ENCODE results near the gene NRG2. TPM values are rescaled to one million over a fixed set of nuclear protein-coding genes. Genes with fewer than 3 reads are reported as not detected.

Gene NRG2
- total RNA-seq, 1 donor from 2014 or later: 1.4 TPM

DNA sequence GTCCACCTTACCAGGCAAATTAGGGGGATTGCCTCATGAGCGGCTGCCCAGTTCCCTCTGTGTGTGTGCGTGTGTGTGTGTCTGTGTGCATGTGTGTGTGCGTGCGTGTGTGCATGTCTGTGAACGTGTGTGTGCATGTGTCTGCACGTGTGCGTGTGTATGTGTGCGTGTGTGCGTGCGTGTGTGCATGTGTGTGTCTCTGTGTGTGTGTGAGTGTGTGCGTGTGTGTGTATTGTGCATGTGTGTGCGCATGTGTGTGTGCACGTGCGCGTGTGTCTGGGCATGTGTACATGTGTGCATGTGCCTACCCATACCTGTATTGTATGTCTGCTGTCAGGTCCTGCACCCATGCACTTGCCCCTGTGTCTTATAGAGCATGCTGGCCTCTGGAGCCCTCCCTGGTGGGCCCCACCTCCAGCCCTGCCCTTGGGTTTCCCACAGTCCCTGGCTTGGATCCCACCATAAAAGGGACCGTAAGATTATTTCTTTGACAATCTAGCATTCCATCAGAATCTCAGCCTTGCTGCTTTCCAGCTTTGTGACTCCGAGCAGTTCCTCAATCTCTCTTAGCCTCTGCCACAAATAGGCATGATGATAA, 238.2 kb downstream of the NRG2 start:
- H3K27ac Mint-ChIP-seq: no peak overlapping the region
- TF ChIP-seq, protein P1, sequence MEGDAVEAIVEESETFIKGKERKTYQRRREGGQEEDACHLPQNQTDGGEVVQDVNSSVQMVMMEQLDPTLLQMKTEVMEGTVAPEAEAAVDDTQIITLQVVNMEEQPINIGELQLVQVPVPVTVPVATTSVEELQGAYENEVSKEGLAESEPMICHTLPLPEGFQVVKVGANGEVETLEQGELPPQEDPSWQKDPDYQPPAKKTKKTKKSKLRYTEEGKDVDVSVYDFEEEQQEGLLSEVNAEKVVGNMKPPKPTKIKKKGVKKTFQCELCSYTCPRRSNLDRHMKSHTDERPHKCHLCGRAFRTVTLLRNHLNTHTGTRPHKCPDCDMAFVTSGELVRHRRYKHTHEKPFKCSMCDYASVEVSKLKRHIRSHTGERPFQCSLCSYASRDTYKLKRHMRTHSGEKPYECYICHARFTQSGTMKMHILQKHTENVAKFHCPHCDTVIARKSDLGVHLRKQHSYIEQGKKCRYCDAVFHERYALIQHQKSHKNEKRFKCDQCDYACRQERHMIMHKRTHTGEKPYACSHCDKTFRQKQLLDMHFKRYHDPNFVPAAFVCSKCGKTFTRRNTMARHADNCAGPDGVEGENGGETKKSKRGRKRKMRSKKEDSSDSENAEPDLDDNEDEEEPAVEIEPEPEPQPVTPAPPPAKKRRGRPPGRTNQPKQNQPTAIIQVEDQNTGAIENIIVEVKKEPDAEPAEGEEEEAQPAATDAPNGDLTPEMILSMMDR (conservative IDR thresholded peaks at IDR 0.05): no peak
- H3K4me3 Mint-ChIP-seq: no peak overlapping the region
- no peaks in the 10 kb centered on the region for H3K9me3 Mint-ChIP-seq
- H3K4me1 Mint-ChIP-seq (ENCODE audit: unreplicated experiment): no peaks in the 10 kb centered on the region
- no peak for DNase-seq (ENCODE audit: extremely low spot score, unreplicated experiment)
- H3K36me3 Mint-ChIP-seq: no peaks in the 10 kb centered on the region
- H3K27me3 Mint-ChIP-seq: peaks cover 62% of the 10 kb centered on the region

DNA sequence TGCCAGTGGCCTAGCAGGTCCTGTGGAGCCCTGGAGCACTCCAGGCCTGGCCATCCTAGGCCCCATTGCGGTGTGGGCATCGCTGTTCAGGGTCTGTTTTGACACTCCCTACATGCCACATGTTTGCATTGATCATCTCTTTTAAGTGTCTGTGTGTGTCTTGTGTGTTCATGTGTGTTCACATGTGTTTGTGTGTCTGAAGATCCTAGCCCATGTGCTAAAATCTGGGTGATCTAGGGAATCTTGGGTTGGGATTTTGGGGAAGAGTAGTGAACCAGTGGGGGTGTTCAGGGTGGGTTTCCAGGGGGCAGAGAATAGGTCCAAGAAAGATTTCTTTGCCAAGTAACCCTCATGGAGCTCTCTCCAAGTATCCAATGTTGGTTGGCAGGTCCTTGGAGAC, 239.1 kb downstream of the NRG2 start:
- no peaks in the 10 kb centered on the region for H3K4me1 Mint-ChIP-seq (ENCODE audit: unreplicated experiment)
- H3K27ac Mint-ChIP-seq: no peak overlapping the region
- H3K4me3 Mint-ChIP-seq: no peak overlapping the region
- TF ChIP-seq, protein P1 (conservative IDR thresholded peaks at IDR 0.05): no peak
- no peak for DNase-seq (ENCODE audit: extremely low spot score, unreplicated experiment)
- H3K9me3 Mint-ChIP-seq: no peaks in the 10 kb centered on the region
- H3K36me3 Mint-ChIP-seq: no peaks in the 10 kb centered on the region
- peaks cover 71% of the 10 kb centered on the region for H3K27me3 Mint-ChIP-seq

DNA sequence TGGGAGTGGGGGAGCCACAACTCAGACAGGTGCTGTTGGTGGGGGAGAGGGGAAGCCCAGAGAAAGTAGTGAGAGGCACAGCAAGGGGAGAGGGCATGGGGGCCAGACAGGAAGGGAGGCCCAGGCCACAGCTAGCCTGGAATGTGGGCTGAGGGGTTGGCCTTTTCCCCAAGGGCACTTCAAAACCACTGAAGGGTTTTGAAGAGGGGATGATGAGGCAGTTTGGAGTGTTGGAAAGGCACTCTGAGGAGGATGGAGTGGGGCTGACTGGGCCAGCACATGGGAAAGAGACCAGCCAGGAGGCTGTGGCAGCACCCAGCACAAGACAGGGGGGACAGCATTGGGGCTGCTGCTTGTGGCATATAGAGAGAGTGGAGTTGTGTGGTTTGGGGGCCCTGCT, 243.7 kb downstream of the NRG2 start:
- H3K27ac Mint-ChIP-seq: no peak overlapping the region
- TF ChIP-seq, protein P1 (conservative IDR thresholded peaks at IDR 0.05): no peak
- no peak overlapping the region for H3K4me3 Mint-ChIP-seq
- H3K36me3 Mint-ChIP-seq: no peaks in the 10 kb centered on the region
- H3K9me3 Mint-ChIP-seq: no peaks in the 10 kb centered on the region
- no peaks in the 10 kb centered on the region for H3K4me1 Mint-ChIP-seq (ENCODE audit: unreplicated experiment)
- DNase-seq (ENCODE audit: extremely low spot score, unreplicated experiment): no peak
- peaks cover 83% of the 10 kb centered on the region for H3K27me3 Mint-ChIP-seq

DNA sequence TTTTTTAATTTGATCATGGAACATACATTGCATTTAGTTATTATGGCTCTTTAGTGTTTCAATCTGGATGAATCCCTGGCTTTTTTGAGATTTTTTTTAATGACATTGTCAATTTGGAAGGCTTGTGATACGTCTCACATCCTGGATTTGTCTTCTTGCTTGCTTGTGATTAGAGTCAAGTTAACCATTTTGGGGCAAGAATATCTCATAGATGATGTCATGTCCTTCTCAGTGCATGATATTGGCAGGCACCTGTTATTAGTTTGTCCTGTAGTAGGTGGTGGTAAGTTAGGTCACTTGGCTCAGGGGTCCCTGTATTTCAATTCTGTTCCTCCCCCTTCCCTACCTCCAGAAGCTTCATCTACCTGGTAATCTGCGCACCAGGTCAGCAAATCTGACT, 244.2 kb downstream of the NRG2 start:
- TF ChIP-seq, protein P1 (conservative IDR thresholded peaks at IDR 0.05): no peak
- Mint-ChIP-seq H3K27me3 (peaks cover 84% of the 10 kb centered on the region), H3K9me3 (no peaks in the 10 kb centered on the region), H3K36me3 (no peaks in the 10 kb centered on the region), H3K27ac (no peak overlapping the region), H3K4me1 (ENCODE audit: unreplicated experiment) (no peaks in the 10 kb centered on the region), H3K4me3 (no peak overlapping the region)
- DNase-seq (ENCODE audit: extremely low spot score, unreplicated experiment): no peak

DNA sequence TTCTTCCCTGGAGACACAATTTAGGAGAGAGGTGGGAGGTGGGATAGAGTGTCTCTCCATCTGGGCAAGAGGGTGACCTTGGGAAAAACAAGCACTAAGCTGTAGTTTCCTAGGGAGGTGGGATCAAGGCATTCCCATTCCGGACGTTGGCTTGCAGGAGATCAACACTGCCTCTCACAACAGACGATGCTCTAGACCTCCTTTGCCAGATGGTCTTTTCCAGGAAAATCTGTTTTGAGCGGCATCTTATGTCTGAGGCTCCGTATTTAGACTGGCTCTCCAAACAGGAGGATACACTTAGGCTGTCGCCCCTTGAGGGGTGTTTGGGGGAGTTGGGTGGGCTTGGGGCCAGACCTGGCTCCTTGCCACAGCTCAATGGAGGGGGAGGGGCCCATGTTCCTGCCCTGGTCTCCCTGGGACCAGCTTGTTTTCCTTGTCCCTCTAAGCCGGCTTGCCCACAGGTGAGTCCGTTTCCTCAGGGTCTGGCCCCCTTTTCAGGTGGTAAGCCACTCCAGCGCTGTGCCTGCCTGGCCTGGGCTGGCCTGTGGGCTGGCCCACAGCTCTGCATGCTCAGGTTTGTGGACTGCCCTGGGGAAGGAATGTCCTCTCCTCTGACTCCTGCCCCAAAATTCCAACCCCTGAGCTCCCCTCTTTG, 245.1 kb downstream of the NRG2 start:
- DNase-seq (ENCODE audit: extremely low spot score, unreplicated experiment): no peak
- H3K27ac Mint-ChIP-seq: no peak overlapping the region
- H3K27me3 Mint-ChIP-seq: peaks cover 91% of the 10 kb centered on the region
- TF ChIP-seq, protein P1 (conservative IDR thresholded peaks at IDR 0.05): no peak
- no peaks in the 10 kb centered on the region for H3K4me1 Mint-ChIP-seq (ENCODE audit: unreplicated experiment)
- H3K4me3 Mint-ChIP-seq: no peak overlapping the region
- no peaks in the 10 kb centered on the region for H3K36me3 Mint-ChIP-seq
- no peaks in the 10 kb centered on the region for H3K9me3 Mint-ChIP-seq
